Activated T-cell treated with anti-CD3 and anti-CD28 coated beads, Interleukin-2, amount 50 U/mL, for 24 hours (primary cell): Measurements from ENCODE around the gene ATG9B.
A peak's percentile ranks its signal among the peaks of the same experiment; 100 is the strongest.
"Not testable (repeated sequence)": the region's sequence is repeated elsewhere in the genome, so short reads cannot be mapped to it uniquely, and the experiment has no call there.

Experiments used
- DNase-seq: peaks from one replicate; pipeline ENCODE4 v3.0.0-alpha.2; 2020
- H3K27ac Mint-ChIP-seq: 2 replicates; pipeline ENCODE4 v1.8.0; 2020; ENCODE audit warnings: mild to moderate bottlenecking, mixed read lengths
- H3K27me3 Mint-ChIP-seq: 2 replicates; pipeline ENCODE4 v1.8.0; 2020; ENCODE audit warnings: mixed read lengths
- H3K36me3 Mint-ChIP-seq: 2 replicates; pipeline ENCODE4 v1.8.0; 2020; ENCODE audit warnings: low read depth, mixed read lengths
- H3K4me1 Mint-ChIP-seq: 2 replicates; pipeline ENCODE4 v1.8.0; 2020; ENCODE audit warnings: low read depth, mixed read lengths
- H3K4me3 Mint-ChIP-seq: 2 replicates; pipeline ENCODE4 v1.8.0; 2020; ENCODE audit warnings: mild to moderate bottlenecking, moderate library complexity, mixed read lengths
- H3K9me3 Mint-ChIP-seq: 2 replicates; pipeline ENCODE4 v1.8.0; 2020; ENCODE audit warnings: mixed read lengths

The ATG9B gene

GRCh38 chr7:151034312-151035025 lies 10.2 kb upstream of the ATG9B start:
- no peak overlapping the region for H3K27ac Mint-ChIP-seq
- DNase-seq, result no peak
- no peaks in the 10 kb centered on the region for H3K27me3 Mint-ChIP-seq
- H3K4me3 Mint-ChIP-seq, result no peak overlapping the region
- H3K4me1 Mint-ChIP-seq, result peaks cover 15% of the 10 kb centered on the region
- H3K36me3 Mint-ChIP-seq, result peaks cover 68% of the 10 kb centered on the region
- H3K9me3 Mint-ChIP-seq, result no peaks in the 10 kb centered on the region

DNA sequence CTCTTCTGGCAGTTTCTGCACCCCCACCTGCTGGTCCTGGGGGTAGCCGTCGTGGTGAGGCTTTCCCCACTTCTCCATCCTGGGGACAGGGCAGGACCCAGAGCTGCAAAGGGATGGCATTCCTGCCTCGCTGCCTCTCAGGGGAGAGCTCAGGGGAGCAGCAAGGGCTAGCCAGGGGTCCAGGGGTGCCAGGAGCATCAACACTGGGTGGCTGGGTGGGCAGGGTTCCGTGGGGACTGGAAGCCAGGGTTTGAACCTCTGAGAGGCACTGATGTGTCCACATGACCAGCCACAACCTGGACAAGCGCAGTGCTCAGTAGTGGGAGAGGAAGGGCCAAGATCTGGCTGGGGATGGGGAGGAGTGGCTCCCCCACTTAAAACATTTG lies 9.6 kb upstream of the ATG9B start:
- DNase-seq, result no peak
- peaks cover 13% of the 10 kb centered on the region for H3K4me1 Mint-ChIP-seq
- peaks cover 71% of the 10 kb centered on the region for H3K36me3 Mint-ChIP-seq
- no peak overlapping the region for H3K4me3 Mint-ChIP-seq
- H3K27me3 Mint-ChIP-seq, result no peaks in the 10 kb centered on the region
- H3K9me3 Mint-ChIP-seq, result no peaks in the 10 kb centered on the region
- H3K27ac Mint-ChIP-seq, result no peak overlapping the region

- H3K4me3 Mint-ChIP-seq, result no peak overlapping the region
- H3K36me3 Mint-ChIP-seq, result peaks cover 76% of the 10 kb centered on the region
- no peak overlapping the region for H3K27ac Mint-ChIP-seq
- no peak for DNase-seq
- H3K9me3 Mint-ChIP-seq, result no peaks in the 10 kb centered on the region
- H3K4me1 Mint-ChIP-seq, result peaks cover 11% of the 10 kb centered on the region
- no peaks in the 10 kb centered on the region for H3K27me3 Mint-ChIP-seq
Observed at GRCh38 chr7:151032936-151033863, 8.9 kb upstream of the ATG9B start.

- Mint-ChIP-seq H3K27ac (no peak overlapping the region), H3K27me3 (no peaks in the 10 kb centered on the region), H3K36me3 (peaks cover 60% of the 10 kb centered on the region), H3K9me3 (no peaks in the 10 kb centered on the region), H3K4me3 (no peak overlapping the region), H3K4me1 (peaks cover 19% of the 10 kb centered on the region)
- DNase-seq, result no peak
Observed at GRCh38 chr7:151031011-151031410, 6.7 kb upstream of the ATG9B start.

DNA sequence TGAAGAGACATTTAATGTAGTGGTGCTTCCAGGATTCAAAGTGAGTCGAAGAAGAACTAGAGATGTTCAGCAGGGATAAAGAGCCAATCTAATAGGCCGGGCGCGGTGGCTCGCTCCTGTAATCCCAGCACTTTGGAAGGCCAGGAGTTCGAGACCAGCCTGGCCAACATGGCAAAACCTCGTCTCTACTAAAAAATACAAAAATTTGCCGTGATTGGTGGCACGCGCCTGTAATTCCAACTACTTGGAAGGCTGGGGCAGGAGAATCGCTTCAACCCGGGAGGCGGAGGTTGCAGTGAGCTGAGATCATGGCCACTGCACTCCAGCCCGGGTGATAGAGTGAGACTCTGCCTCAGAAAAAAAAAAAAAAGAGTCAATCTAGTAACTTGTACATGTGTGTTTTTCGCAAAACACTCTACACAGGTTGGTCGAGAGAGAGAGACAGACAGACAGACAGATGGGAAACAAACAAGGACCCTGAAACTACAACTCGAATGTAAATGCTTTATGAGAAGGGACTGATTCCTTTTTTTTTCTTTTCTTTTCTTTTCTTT lies 4.7 kb upstream of the ATG9B start:
- H3K27me3 Mint-ChIP-seq, result no peaks in the 10 kb centered on the region
- H3K4me3 Mint-ChIP-seq, result peak overlapping the region; percentile 96
- H3K4me1 Mint-ChIP-seq, result peaks cover 19% of the 10 kb centered on the region
- peaks cover 43% of the 10 kb centered on the region for H3K36me3 Mint-ChIP-seq
- DNase-seq, result no peak
- no peaks in the 10 kb centered on the region for H3K9me3 Mint-ChIP-seq
- H3K27ac Mint-ChIP-seq, result peak overlapping the region; percentile 96

GRCh38 chr7:151028131-151028947 lies 4.0 kb upstream of the ATG9B start, which contains the start of gene ABCB8:
TSS of gene ABCB8 (plus strand) at chr7:151028450. CDS start at chr7:151028516, 66 bp downstream.
- Mint-ChIP-seq H3K27me3 (no peaks in the 10 kb centered on the region), H3K4me3 (peak within 1 kb of the TSS; percentile 96), H3K4me1 (peaks cover 19% of the 10 kb centered on the region), H3K27ac (peak within 1 kb of the TSS; percentile 96), H3K36me3 (peaks cover 38% of the 10 kb centered on the region), H3K9me3 (no peaks in the 10 kb centered on the region)
- DNase-seq, result peak; percentile 97

DNA sequence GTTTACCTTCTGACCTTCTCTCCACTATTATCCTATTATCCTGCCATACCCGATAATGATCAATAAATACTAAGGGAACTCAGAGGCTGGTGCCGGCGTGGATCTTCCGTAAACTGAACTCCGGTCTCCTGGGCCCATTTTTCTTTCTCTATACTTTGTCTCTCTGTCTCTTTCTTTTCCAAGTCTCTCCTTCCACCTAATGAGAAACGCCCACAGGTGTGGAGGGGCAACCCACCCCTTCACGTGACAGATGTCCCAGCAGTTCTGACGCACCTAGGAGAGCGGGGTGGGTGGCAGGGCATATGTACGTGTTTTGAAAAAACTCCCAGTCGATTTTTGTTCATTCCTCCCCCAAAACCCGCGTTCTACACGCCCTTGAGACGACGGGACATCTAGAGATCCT lies 3.4 kb upstream of the ATG9B start:
- H3K36me3 Mint-ChIP-seq, result peaks cover 32% of the 10 kb centered on the region
- peak overlapping the region; percentile 96 for H3K4me3 Mint-ChIP-seq
- peaks cover 19% of the 10 kb centered on the region for H3K4me1 Mint-ChIP-seq
- not testable (repeated sequence) for H3K9me3 Mint-ChIP-seq, H3K27me3 Mint-ChIP-seq, DNase-seq
- peak overlapping the region; percentile 96 for H3K27ac Mint-ChIP-seq

GRCh38 chr7:151026771-151027727 lies 2.8 kb upstream of the ATG9B start:
- Mint-ChIP-seq H3K4me3 (peak overlapping the region; percentile 96), H3K36me3 (peaks cover 26% of the 10 kb centered on the region), H3K4me1 (peaks cover 19% of the 10 kb centered on the region), H3K27ac (peak overlapping the region; percentile 96)
- not testable (repeated sequence) for H3K9me3 Mint-ChIP-seq, H3K27me3 Mint-ChIP-seq, DNase-seq

- no peaks in the 10 kb centered on the region for H3K27me3 Mint-ChIP-seq
- H3K4me1 Mint-ChIP-seq, result peaks cover 19% of the 10 kb centered on the region
- no peak overlapping the region for H3K4me3 Mint-ChIP-seq
- H3K27ac Mint-ChIP-seq, result no peak overlapping the region
- H3K9me3 Mint-ChIP-seq, result no peaks in the 10 kb centered on the region
- H3K36me3 Mint-ChIP-seq, result peaks cover 17% of the 10 kb centered on the region
- DNase-seq, result no peak
Observed at GRCh38 chr7:151025924-151026671, 1.8 kb upstream of the ATG9B start.

- no peak for DNase-seq
- Mint-ChIP-seq H3K36me3 (no peaks in the 10 kb centered on the region), H3K27me3 (peaks cover 16% of the 10 kb centered on the region), H3K4me3 (no peak overlapping the region), H3K27ac (no peak overlapping the region), H3K9me3 (no peaks in the 10 kb centered on the region), H3K4me1 (peaks cover 19% of the 10 kb centered on the region)
Observed at GRCh38 chr7:151023232-151023631, 1.1 kb downstream of the ATG9B start.

GRCh38 chr7:151020231-151020630 lies 4.1 kb downstream of the ATG9B start:
- Mint-ChIP-seq H3K27ac (no peak overlapping the region), H3K36me3 (no peaks in the 10 kb centered on the region), H3K4me3 (no peak overlapping the region), H3K4me1 (peaks cover 35% of the 10 kb centered on the region), H3K27me3 (peaks cover 17% of the 10 kb centered on the region), H3K9me3 (no peaks in the 10 kb centered on the region)
- no peak for DNase-seq

DNA sequence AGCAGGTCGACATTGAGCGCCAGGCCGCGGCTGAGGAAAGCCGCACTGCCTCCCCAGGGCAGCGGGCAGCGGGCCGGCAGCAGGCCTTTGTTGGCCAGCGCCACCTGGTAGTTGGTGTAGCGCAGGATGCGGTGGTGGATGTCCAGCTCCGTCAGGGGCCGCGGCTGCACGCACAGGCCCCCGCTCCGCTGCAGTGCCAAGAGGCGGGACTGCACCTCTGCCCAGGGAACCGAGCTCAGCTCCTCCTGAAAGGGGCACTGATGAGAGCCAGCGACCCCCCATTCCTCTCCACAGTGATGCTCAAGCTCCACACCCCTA lies 5.2 kb downstream of the ATG9B start:
- Mint-ChIP-seq H3K27me3 (peaks cover 17% of the 10 kb centered on the region), H3K4me1 (peaks cover 46% of the 10 kb centered on the region), H3K4me3 (peak overlapping the region; percentile 20), H3K9me3 (no peaks in the 10 kb centered on the region), H3K27ac (peak overlapping the region; percentile 13), H3K36me3 (peaks cover 5% of the 10 kb centered on the region)
- DNase-seq, result no peak
